GM12865 (cell line): ENCODE measurements around the gene PIWIL1.
A peak's percentile ranks its signal among the peaks of the same experiment; 100 is the strongest.

Source experiments
- DNase-seq: peaks from one replicate; pipeline ENCODE4 v3.0.0; 2010; ENCODE audit warnings: low read depth
- H3K4me3 ChIP-seq: 2 replicates; pipeline ENCODE4 v1.5.1; 2011; ENCODE audit warnings: mild to moderate bottlenecking, low read depth, low read length, control low read depth
- CTCF ChIP-seq: IDR thresholded peaks from 2 replicates; pipeline ENCODE4 v1.5.1; 2011; ENCODE audit warnings: low read length, control low read depth, low read depth, inconsistent platforms; ENCODE audit not compliant: insufficient read depth; ENCODE audit errors: missing control alignments

PIWIL1 gene

GRCh38 chr12:130335517-130336392 lies 1.9 kb upstream of the PIWIL1 start:
- peak; percentile 49 for DNase-seq
- H3K4me3 ChIP-seq, result no peak overlapping the region
- peak; percentile 53 for TF ChIP-seq CTCF

GRCh38 chr12:130336723-130337487 lies 782 bp upstream of the PIWIL1 start:
- DNase-seq, result no peak
- no peak for TF ChIP-seq CTCF
- no peak overlapping the region for H3K4me3 ChIP-seq

GRCh38 chr12:130338794-130339601 lies 1.3 kb downstream of the PIWIL1 start:
- DNase-seq, result no peak
- H3K4me3 ChIP-seq, result no peak overlapping the region
- no peak for TF ChIP-seq CTCF

GRCh38 chr12:130339951-130340350 lies 2.3 kb downstream of the PIWIL1 start:
- TF ChIP-seq CTCF, result no peak

GRCh38 chr12:130342442-130342841 lies 4.8 kb downstream of the PIWIL1 start:
- no peak overlapping the region for H3K4me3 ChIP-seq
- no peak for DNase-seq
- no peak for TF ChIP-seq CTCF

More at GRCh38 chr12:130339951-130340350, 2.3 kb downstream of the PIWIL1 start:
- DNase-seq, result no peak
- H3K4me3 ChIP-seq, result no peak overlapping the region

- DNase-seq, result no peak
- TF ChIP-seq CTCF, result no peak
- H3K4me3 ChIP-seq, result no peak overlapping the region
Observed at GRCh38 chr12:130342842-130343241, 5.2 kb downstream of the PIWIL1 start.
